Heart right ventricle (tissue), 16 donors: ENCODE data around the gene SCIN. TPM values are rescaled to one million over a fixed set of nuclear protein-coding genes. Genes with fewer than 3 reads are reported as not detected.

Experiments used
- ATAC-seq, 8 donors: fragments of 200-7000 bp; cut with Tn5 transposase; one replicate each; pipeline ENCODE4 v1.9.1; 2020; ENCODE audit warnings: mild to moderate bottlenecking in 8 of 8, moderate library complexity in 8 of 8, moderate number of reproducible peaks in 1 of 8
- DNase-seq, 2 donors: peaks; one replicate each; pipeline ENCODE4 v3.0.0-alpha.2; 2020
- H3K27ac ChIP-seq, 10 donors: fragments of 200-600 bp; sonication (generic) in 2 of 10; one replicate each; pipeline versions ENCODE4 v1.5.0 to v1.8.0; 2020 to 2022; ENCODE audit warnings: mild to moderate bottlenecking in 3 of 10
- H3K27me3 ChIP-seq, 7 donors: fragments of 200-600 bp; one replicate each; pipeline ENCODE4 v1.8.0; 2021 to 2022; ENCODE audit warnings: mild to moderate bottlenecking in 2 of 7
- H3K36me3 ChIP-seq, 9 donors: fragments of 200-600 bp; sonication (generic) in 1 of 9; one replicate each; pipeline versions ENCODE4 v1.5.0 to v1.8.0; 2020 to 2022; ENCODE audit warnings: mild to moderate bottlenecking in 2 of 9
- H3K4me1 ChIP-seq, 9 donors: fragments of 200-600 bp; sonication (generic) in 1 of 9; one replicate each; pipeline versions ENCODE4 v1.5.0 to v1.8.0; 2020 to 2022; ENCODE audit warnings: mild to moderate bottlenecking in 4 of 9
- H3K4me3 ChIP-seq, 10 donors: fragments of 200-600 bp; sonication (generic) in 2 of 10; one replicate each; pipeline versions ENCODE4 v1.5.0 to v1.8.0; 2020 to 2022; ENCODE audit warnings: mild to moderate bottlenecking in 7 of 10, moderate library complexity in 2 of 10
- H3K9me3 ChIP-seq, 11 donors: fragments of 200-600 bp in 10 of 11; sonication (generic) in 2 of 11; one replicate each; pipeline versions ENCODE4 v1.5.0 to v1.8.0; 2013 to 2022; ENCODE audit warnings: mild to moderate bottlenecking in 2 of 11, control low read depth in 1 of 11, moderate library complexity in 1 of 11
- CTCF ChIP-seq, 9 donors: fragments of 200-600 bp; sonication (generic) in 2 of 9; IDR thresholded peaks; one replicate each; pipeline versions ENCODE4 v1.5.0 to v1.8.0; 2021 to 2022; ENCODE audit warnings: antibody characterized with exemption in 9 of 9, mild to moderate bottlenecking in 5 of 9, moderate library complexity in 1 of 9
- WGBS, 2 donors: extraction: QIAGEN DNeasy Blood & Tissue Kit; methylation state at CpG; one replicate each; pipeline ENCODE4 v1.1.7; 2013; ENCODE audit warnings: inconsistent platforms in 1 of 2; 5-methylcytosine and 5-hydroxymethylcytosine counted together
- intact Hi-C, 10 donors: fragments of 100-400 bp; cut with DNase I; formaldehyde crosslinking; loops; one replicate each; pipeline versions ENCODE4 v1.11.1 to v1.14.2; 2022
- polyA plus RNA-seq, 2 donors: library from polyadenylated mRNA; stranded (reverse); fragments of 200-250 nt; gene quantifications; one replicate each; pipeline ENCODE4 v1.2.3, GENCODE V29; 2013
- total RNA-seq, 10 donors: library from RNA; stranded (reverse); fragmentation: NEBNext Ultra II Directional in 3 of 10; extraction: Animal tissue kit (Norgen Biotek cat#: 25700) in 3 of 10; gene quantifications; one replicate each; pipeline versions ENCODE4 v1.2.1 to v1.2.4, GENCODE V29; 2021 to 2023
- donor health status: Arrhythmogenic right ventricular cardiomyopathy.
- donor health status: ischemic (EF 13 %, LVEDD 7.1; RV severe dilation, severe dysfunction).
- donor health status: healthy with polysubstance abuse.
- donor health status: DM: no; HTN: yes; CAD: no.
- donor health status: DM: no; HTN: no; CAD: no.
- donor health status: ischemic (EF 25% LVEDD 6.9; RV normal size, moderate dysfunction).
- donor health status: ischemic (EF 25% LVEDD 5.7; RV mildly dilated, moderate dysfunction).
- donor health status: healthy.
- donor health status: DM: yes; HTN: yes; CAD: no.
- donor health status: Ischemic cardiomyopathy.
- donor health status: ischemic (EF 35%, LVEDD 5.7; RV mildly dilated, moderate dysfunction).
- donor health status: nonischemic (EF 11% LVEDD 7.7; RV severe dilation, severe dysfunction).
- donor health status: DM: yes; HTN: yes; CAD: no.
- donor health status: PGD.
- donor health status: ischemic (EF 29% LVEDD 5.4; RV normal size, mild dysfunction).
- donor health status: nonischemic (EF 23%, LVEDD 6.1; RV moderate dilation, normal function).

The SCIN gene
- total and polyA plus RNA-seq, 12 donors: 0.01 to 1.5 (median 0.32) TPM; not detected in 3

- no peaks in the 10 kb centered on the region for H3K36me3 ChIP-seq
- no peaks in the 10 kb centered on the region for H3K4me1 ChIP-seq
- H3K27ac ChIP-seq: no peak overlapping the region
- intact Hi-C loops: no loop called here
- no peaks in the 10 kb centered on the region for H3K27me3 ChIP-seq
- H3K9me3 ChIP-seq: peaks cover 0 to 10% (median 0%) of the 10 kb centered on the region in 11 donors
- no peak overlapping the region for H3K4me3 ChIP-seq
- ATAC-seq (no peak), DNase-seq (no peak)
- no peak for TF ChIP-seq CTCF (IDR thresholded peaks at IDR 0.05)
- WGBS, 2 donors: 73 to 78% methylated on average over 7 of the region's 7 CpGs
Observed at GRCh38 chr7:12596225-12596790, 25.8 kb downstream of the SCIN start.

DNA sequence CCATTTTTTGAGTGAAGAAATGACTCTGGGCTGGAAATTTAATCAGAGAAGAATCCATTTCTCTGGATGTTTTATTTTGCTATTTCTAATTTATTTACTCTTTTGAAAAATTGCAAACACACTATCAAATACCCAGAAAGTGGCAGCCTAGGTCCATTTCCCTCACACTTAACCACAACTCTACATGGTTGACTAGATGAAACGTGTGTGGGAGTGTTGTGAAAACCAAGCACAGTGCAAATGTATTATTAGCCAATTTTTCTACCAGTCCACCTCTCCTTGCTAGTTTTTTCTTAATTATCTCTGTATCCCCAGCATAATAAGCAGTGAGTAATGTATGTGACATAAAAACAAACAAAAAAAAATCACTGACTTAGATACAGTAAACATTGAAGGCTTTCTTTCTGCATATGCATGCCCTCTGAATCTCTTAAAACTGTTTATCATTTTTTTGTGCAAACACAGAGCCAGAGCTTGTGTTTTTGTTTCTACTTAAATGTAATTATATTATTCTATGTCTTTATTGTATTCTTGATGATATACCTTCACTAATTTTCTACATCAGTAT lies 30.9 kb downstream of the SCIN start:
- H3K36me3 ChIP-seq: no peaks in the 10 kb centered on the region
- ATAC-seq: no peak
- intact Hi-C loops: loop anchor here in 1 of 10 donors (10.0 kb wide), 1 partner anchor 63 kb away; no protein-coding TSS in a partner anchor
- no peak overlapping the region for H3K4me3 ChIP-seq
- H3K27ac ChIP-seq: no peak overlapping the region
- 68 to 76% methylated on average over 1 of the region's 1 CpG for WGBS, 2 donors
- DNase-seq: no peak
- H3K9me3 ChIP-seq: peaks cover 0 to 30% (median 12%) of the 10 kb centered on the region in 11 donors
- H3K27me3 ChIP-seq: no peaks in the 10 kb centered on the region
- no peak for TF ChIP-seq CTCF (IDR thresholded peaks at IDR 0.05)
- no peaks in the 10 kb centered on the region for H3K4me1 ChIP-seq

DNA sequence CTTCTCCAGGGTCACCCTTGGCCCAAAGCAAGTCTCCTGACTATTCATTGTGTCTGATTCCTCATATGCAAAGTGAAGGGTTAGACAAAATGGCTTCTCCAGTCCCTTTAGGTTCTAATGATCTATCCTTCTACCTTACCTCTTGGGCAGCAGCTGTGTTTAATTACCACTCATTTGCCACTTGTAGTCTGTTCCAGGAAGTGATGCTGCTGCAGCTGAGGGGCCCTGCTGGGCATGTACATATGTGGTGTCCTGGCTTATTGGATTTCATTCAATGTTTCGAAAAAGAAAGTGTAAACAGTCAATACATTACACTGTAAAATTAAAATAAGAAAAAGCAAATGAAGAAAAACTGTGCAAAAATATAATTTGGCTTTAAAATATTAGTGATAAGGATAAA lies 36.6 kb downstream of the SCIN start:
- no peak for ATAC-seq
- no peak overlapping the region for H3K27ac ChIP-seq
- 82 to 90% methylated on average over 1 of the region's 1 CpG for whole genome bisulfite sequencing, 2 donors

DNA sequence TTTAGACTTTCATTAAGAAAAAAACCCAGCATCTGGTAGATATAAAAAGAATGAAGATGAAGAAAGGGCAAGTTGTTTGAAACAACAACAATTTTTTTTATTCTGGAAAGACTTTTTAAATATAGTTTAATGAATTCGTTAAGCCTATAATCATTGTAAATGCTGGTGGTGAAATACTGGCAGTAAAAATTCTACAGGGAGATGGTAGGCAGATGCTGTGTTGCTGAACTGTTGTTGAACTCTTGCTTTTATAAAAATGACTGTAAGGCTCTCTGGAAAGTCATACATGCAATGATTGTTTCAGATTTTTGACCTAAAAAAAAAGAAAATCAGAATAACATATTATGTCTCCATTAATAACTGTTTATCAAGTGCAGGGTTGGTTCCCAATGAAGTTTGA lies 39.0 kb downstream of the SCIN start:
- ATAC-seq: no peak
- WGBS, 2 donors: 58 to 70% methylated on average over 1 of the region's 1 CpG
- intact Hi-C loops: loop anchor here in 1 of 10 donors (10.0 kb wide), 1 partner anchor 55 kb away; no protein-coding TSS in a partner anchor
- H3K4me1 ChIP-seq: no peaks in the 10 kb centered on the region
- TF ChIP-seq CTCF (IDR thresholded peaks at IDR 0.05): no peak
- no peaks in the 10 kb centered on the region for H3K36me3 ChIP-seq
- DNase-seq: no peak
- no peaks in the 10 kb centered on the region for H3K9me3 ChIP-seq
- no peaks in the 10 kb centered on the region for H3K27me3 ChIP-seq
- H3K4me3 ChIP-seq: no peak overlapping the region
- no peak overlapping the region for H3K27ac ChIP-seq

More for the DNA sequence above, 36.6 kb downstream of the SCIN start:
- no peak overlapping the region for H3K4me3 ChIP-seq
- no peak for TF ChIP-seq CTCF (IDR thresholded peaks at IDR 0.05)
- intact Hi-C loops: loop anchor here in 1 of 10 donors (10.0 kb wide), 1 partner anchor 58 kb away; no protein-coding TSS in a partner anchor
- peaks cover 0 to 18% (median 9%) of the 10 kb centered on the region in 11 donors for H3K9me3 ChIP-seq
- no peaks in the 10 kb centered on the region for H3K4me1 ChIP-seq
- no peak for DNase-seq
- no peaks in the 10 kb centered on the region for H3K36me3 ChIP-seq
- H3K27me3 ChIP-seq: no peaks in the 10 kb centered on the region
